Thyroid gland (tissue), 4 donors: Measurements from ENCODE around the gene RIN1.

Source experiments
- CTCF ChIP-seq, 6 experiments: fragments of 200-600 bp in 3 of 6; fragments of 450-650 bp in 3 of 6; sonication (generic) in 3 of 6; IDR thresholded peaks; one replicate each; pipeline ENCODE4 v1.5.1; 2016 to 2019; ENCODE audit warnings: antibody characterized with exemption in 6 of 6, mild to moderate bottlenecking in 2 of 6, inconsistent platforms in 1 of 6, moderate library complexity in 1 of 6
- POLR2A ChIP-seq, 2 donors: fragments of 450-650 bp; IDR thresholded peaks; one replicate each; pipeline ENCODE4 v1.6.1; 2017; ENCODE audit warnings: antibody characterized with exemption in 2 of 2, mild to moderate bottlenecking in 2 of 2, moderate library complexity in 1 of 2

GRCh38 chr11:66313321-66314185, 22.7 kb downstream of the RIN1 start:
- TF ChIP-seq CTCF (IDR thresholded peaks at IDR 0.05) (no peak), POLR2A (IDR thresholded peaks at IDR 0.05) (no peak)
